Activated T-cell treated with anti-CD3 and anti-CD28 coated beads, Interleukin-2, amount 50 U/mL, for 48 hours (primary cell): ENCODE measurements around the gene CORO1C.
"Not testable (repeated sequence)": the region's sequence is repeated elsewhere in the genome, so short reads cannot be mapped to it uniquely, and the experiment has no call there.

Experiments used
- DNase-seq, 2 experiments: peaks; one replicate each; pipeline ENCODE4 v3.0.0-alpha.2; 2020

The CORO1C gene

DNA sequence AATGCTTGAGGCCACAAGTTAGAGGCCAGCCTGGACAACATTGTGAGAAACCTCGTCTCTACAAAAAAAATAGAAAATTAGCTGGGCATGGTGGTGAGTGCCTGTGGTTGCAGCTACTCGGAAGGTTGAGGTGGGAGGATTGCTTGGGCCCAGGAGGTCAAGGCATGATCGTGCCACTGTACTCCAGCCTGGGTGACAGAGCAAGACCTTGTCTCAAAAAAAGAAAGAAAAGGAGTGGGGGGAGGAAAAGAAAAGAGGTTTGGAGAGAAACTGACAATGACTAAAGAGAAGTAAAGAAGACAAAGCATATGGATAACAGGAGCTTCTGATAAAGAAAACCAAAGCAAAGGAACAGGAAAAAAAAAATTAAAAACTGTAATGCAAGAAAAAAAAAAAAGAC is 60.2 kb downstream of the CORO1C start:
- no peak for DNase-seq

DNA sequence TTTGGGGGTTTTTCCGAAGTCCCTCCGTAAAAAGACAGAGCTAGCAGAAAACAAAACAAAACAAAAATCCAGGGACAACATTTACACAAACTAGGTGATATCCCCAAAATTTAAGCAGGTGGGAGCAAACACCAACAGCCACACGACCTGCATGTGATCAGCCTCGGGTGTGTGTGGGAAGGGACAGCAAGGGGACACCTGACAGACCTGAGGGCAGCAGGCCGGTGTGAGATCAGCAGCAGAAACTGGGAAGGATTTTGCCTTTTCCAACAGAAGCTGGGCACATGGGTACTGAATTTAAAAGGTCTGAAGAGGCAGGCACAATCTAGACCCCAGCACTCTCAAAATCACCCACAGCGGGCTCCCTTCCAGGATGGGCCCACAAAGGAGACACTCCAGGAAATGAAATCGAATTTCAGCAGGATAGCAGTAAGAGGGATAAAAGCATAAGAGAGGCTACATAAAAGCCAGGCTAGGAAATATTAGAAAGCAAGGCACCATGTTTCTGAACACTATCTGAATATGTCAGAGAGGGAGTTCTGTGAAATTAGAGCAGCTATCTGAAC is 61.2 kb downstream of the CORO1C start:
- no peak for DNase-seq

DNA sequence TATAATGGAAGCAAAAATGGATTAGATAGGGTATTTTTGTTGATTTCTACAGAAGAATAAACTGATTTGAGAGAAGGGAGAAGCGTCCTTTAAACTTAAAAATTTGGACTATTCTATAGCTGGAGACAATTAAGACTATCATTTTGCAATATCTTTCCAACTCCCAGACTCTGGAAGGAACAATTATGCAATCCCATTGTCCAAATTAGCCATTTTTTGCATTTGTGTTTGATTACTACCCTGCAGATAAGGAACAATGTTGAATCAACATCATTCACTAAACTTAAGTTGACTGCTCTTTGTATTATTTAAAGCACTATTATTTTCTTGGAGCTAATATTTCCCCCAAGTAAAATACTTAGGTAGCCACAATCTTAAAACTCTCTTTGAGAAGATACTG is 62.8 kb downstream of the CORO1C start:
- DNase-seq = no peak

DNA sequence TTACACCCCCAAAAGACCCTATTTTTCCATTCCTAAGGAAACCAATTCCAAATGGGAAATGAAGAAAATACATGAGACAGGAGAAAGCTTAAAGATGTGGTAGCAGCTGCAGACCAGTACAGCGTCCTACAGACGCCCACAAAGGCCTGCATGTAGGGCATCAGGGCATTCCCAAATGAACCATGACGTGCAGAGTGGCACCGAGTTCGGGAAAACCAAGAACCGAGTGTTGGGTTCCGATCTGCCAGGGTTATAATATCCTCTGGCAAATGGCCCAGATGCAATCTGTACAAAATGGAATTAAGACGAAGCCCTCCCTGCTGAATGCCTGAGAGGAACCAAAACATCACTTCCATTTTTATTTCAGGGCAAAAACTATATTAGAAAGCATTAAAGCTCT is 63.3 kb downstream of the CORO1C start:
- no peak for DNase-seq

DNA sequence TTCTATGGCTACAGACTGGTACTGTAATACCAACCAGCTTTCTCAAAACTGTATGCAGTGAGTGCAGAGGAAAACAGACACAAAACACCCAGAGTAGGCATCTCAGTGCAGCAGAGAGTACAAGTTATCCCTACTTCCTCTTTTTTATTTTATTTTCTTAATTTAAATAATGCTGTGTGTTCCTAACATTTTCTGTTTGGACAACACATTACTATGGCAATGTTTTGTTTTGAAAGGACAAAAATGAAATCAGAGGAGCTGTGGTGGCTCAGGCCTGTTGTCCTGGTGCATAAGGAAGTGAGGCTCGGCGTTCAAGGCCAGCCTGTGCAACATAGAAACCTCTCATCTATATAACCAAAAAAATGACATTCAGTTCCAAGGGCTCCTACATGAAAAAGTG is 64.0 kb downstream of the CORO1C start:
- no peak for DNase-seq

- DNase-seq = no peak
Measured at GRCh38 chr12:108666401-108666881, 64.9 kb downstream of the CORO1C start.

DNA sequence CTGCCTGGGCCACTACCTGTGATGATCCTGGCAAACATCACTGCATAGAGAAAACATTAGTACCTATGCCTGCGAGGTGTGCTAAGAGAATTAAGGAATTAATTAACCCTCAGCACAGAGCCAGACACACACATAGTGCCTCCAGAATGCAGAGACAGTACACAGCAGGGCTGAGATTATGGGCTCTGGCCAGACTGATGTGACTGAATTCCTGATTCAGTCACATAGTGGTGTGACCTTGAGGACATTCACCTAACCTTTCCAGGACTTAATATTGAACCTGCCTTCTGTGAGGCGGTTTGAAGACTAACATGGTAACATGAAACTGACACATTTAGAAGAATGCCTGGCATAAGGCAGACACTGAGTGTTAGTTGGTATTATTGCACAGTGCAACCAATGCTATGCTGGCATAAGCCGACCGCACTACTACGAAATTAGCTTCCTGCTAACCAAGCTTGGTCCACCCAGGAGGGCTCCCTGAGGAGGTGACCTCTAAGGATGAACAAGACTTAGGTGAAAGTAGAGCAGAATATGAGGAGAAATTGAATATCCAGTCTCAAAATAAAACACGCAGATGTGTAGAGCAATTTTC is 65.6 kb downstream of the CORO1C start:
- no peak for DNase-seq

DNA sequence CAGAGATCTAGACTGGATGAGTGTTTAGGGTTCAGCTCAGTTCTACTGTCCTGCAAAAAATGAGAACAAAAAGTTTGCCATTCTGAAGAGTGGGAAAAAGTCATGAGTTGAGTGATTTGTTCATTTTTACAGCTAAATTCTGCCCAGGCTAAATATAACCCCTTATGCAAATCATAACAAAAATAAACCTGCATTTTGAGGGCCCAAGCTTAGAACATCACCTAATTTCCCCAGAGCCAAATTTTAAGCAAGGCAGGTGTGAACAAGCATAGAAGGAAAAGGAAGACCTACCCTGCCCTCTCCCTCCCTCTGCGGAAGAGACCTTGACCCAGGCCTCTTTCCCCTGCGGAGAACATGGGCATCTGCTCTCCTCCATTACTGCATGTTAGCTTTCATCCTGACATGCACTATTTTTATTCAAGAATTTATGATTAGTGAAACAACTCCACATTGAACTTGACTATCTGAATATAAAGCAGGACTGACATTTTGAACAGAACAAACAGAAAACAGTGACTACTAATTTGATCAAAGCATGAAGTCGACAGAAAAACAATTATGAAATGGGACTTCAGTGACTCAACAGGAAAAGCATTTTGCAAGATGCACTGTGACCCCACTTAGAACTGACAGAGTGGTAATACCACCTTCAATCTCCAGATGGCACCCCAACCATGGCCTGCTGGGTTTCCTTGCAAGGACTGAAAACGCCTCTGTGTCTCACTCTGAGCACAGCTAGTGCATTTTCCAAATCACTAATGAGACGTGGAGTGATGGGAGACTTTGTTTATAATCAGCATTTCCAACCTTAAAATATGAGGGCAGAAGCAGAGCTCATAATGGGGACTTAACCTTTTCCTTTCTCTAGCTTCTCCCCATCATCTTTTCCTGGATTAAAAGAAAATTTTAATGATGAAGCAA is 66.7 kb downstream of the CORO1C start:
- DNase-seq = peak; percentile 89 to 91

- DNase-seq = no peak
Measured at GRCh38 chr12:108663324-108664015, 67.8 kb downstream of the CORO1C start.

DNA sequence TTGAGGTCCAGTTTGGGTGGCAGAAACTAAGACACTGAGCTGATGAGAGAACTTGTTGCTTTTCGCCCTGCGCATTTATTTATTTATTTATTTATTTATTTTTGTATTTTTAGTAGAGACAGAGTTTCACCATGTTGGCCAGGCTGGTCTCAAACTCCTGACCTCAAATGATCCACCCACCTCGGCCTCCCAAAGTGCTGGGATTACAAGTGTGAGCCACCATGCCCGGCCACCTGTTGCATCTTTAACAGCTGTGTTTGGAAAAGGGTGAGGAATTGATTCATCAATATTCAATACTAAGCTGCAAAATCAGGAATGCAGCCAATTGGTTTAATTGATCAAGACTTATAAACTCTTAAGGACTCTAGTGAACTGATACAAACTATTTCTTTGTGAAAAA is 73.2 kb downstream of the CORO1C start:
- DNase-seq = not testable (repeated sequence)

DNA sequence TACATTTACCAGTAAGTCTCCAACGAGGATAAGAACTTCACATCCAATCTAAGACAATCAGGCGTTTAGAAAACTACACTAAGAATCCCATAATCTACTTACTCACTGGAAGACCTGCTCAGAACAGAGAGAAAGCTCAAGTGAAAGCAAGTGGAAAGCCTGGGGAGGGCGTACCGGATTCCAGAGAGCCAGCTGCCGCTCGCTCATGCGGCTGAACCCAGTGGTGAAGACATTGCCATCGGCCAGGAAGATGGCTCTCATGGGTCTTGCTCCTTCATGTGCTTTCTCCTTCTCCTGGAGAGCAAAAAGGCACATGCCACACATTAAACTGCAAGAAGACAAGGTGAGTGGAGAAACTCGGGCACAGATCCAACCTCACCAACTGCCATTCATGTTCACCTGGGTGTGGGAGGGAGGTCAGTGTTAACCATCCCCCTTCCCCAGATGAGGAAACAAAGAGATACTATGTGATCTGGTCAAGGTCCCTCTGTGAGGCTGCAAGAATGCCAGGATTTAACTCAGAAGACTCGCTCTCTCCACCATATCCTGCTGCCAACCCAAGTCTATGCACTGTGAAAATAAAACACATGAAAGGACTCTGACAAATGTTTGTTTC is 74.1 kb downstream of the CORO1C start:
- DNase-seq = no peak

DNA sequence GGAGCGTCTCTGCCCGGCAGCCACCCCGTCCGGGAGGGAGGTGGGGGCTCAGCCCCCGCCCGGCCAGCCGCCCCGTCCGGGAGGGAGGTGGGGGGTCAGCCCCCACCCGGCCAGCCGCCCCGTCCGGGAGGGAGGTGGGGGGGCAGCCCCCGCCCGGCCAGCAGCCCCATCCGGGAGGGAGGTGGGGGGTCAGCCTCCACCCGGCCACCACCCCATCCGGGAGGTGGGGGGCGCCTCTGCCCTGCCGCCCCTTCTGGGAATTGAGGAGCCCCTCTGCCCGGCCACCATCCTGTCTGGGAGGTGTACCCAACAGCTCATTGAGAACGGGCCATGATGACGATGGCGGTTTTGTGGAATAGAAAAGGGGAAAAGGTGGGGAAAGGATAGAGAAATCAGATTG is 75.1 kb downstream of the CORO1C start:
- not testable (repeated sequence) for DNase-seq

- not testable (repeated sequence) for DNase-seq
Measured at GRCh38 chr12:108655812-108656175, 75.5 kb downstream of the CORO1C start.

DNA sequence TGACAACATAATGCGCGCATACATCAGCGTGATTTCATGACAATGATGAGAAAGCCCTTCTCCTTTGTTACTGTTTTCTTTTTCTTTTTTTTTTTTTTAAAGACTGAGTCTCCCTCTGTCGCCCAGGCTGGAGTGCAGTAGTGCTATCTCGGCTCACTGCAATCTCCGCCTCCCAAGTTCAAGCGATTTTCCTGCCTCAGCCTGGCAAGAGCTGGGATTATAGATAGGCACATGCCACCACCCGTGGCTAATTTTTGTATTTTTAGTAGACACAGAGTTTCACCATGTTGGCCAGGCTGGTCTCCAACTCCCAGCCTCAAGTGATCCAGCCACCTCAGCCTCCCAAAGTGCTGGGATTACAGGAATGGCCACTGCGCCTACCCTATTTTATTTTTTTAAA is 76.7 kb downstream of the CORO1C start:
- not testable (repeated sequence) for DNase-seq

- no peak for DNase-seq
Measured at GRCh38 chr12:108653922-108654321, 77.4 kb downstream of the CORO1C start.

- DNase-seq = no peak
Measured at GRCh38 chr12:108653082-108653516, 78.2 kb downstream of the CORO1C start.

DNA sequence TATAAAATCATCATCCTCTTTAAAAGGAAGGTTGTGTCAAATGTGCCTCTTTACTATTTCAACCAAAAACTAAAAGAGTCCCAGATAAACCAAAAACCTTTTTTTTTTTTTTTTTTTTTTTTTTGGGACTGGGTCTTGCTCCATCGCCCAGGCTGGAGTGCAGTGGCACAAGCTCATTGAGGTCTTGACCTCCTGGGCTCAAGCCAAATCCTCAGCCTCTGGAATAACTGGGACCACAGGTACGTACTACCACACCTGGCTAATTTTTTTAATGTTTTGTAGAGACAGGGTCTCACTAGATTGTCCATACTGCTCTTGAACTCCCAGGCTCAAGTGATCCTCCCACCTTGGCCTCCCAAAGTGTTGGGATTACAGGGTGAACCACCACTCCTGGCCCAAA is 81.2 kb downstream of the CORO1C start:
- no peak for DNase-seq

GRCh38 chr12:108649669-108650068 is 81.6 kb downstream of the CORO1C start:
- no peak for DNase-seq

- DNase-seq = no peak
Measured at GRCh38 chr12:108649126-108649525, 82.2 kb downstream of the CORO1C start.

- no peak for DNase-seq
Measured at GRCh38 chr12:108648371-108648770, 82.9 kb downstream of the CORO1C start.

DNA sequence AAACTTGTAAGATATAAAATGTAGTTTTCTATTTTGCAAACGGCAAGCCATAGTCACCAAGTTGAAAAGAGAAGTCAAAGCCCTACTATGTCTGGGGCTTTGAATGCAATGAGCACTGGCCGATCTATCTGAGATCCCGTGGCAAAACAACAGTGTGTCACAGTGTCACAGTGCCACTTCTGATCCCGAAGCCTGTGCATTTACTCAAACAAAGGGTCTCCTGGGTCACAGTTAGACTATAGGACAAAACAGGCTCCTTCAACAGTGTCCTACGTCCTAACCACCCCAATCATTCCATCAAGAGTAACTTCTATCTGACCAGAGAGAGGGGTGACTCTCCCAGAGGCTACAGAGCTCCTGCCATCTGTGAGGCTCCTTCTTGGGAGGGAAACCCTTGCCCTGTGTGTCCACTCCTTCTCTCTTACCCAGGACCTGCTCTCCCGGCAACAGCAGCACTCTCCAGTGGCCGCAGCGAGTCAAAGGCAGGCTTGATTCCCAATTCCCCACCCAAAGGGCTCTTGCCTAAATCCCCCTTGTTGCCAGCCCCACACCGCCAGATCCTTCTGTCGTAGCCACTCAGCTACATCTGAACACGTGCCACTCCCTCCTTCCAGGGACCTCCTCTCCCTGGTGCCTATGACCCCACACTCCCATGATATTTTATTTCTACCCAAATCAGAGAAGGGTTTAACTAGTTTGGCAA is 83.6 kb downstream of the CORO1C start:
- DNase-seq = no peak
